A549 treated with CORT108297 at 1 μM for 4 hours (cell line): ENCODE measurements around the gene CCNJ. TPM values are rescaled to one million over a fixed set of nuclear protein-coding genes. Genes with fewer than 3 reads are reported as not detected.

Source experiments
- total RNA-seq: library from RNA; stranded (reverse); fragments of 200-300 nt; extraction: Qiagen RNA extraction; gene quantifications from 5 replicates; pipeline ENCODE4 v1.2.3, GENCODE V29; 2022

The CCNJ gene, protein sequence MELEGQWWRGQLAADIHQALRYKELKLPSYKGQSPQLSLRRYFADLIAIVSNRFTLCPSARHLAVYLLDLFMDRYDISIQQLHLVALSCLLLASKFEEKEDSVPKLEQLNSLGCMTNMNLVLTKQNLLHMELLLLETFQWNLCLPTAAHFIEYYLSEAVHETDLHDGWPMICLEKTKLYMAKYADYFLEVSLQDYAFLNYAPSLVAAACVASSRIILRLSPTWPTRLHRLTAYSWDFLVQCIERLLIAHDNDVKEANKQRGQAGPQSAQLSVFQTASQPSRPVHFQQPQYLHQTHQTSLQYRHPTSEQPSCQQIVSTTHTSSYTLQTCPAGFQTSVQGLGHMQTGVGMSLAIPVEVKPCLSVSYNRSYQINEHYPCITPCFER
- 5.7 to 7.7 TPM (median 6.7 TPM) in 5 replicates for total RNA-seq

DNA sequence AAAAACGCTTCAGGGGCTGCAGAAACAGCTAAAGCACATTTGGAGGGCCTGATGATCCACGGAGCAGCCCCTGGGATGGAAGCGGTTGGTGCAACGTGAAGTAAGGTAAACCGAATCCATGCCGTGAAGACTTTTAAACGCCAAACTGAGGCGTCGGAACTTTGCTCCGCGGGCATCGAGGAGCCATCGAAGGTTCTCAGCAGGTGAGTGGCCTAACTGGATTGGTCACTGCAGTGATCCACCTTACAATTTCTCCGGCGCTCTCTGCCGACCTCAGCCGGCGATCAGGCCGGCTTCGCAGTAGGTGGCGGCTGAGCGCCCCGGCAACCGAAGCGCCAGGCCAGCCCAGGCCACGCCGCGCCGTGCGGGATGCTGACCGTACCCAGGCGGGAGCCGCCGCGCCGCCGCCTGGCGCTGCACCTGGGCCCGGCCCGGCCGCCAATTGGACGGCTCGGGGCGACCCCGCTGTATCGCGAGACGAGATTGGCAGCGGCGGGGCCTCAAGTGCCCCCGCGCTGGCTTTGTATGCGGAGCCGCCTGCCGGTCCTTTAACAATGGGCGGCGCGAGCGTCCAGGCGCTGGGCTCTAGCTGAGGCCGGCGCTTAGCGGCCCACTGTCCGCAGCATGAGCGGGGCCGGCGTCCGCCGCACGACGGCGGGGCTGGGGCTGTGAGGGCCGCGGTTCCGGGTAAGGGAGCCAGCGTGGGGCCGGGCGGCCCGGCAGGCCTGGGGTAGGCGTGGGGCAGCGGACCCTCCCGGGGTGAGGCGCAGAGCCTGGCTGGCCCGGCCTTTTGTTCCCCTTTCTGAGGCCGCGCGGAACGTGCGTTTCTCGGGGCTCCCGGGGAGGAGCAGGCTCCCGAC is at the start of gene CCNJ:
Gene CCNJ (plus strand): TSS at position 551 of the 860 bp plus-strand sequence. CDS start 811 bp downstream, outside the sequence.

Other genes starting within 250 kb of the CCNJ start
- gene CC2D2B, start 135.6 kb upstream of the CCNJ start, total RNA-seq: 0.07 to 0.16 TPM (median 0.13 TPM) in 4 of 5 replicates, not detected in the other
- gene ZNF518A, start 86.7 kb downstream of the CCNJ start, total RNA-seq: 6.7 to 8.0 TPM (median 7.7 TPM) in 5 replicates
- gene BLNK, start 228.0 kb downstream of the CCNJ start, total RNA-seq: not detected in 5 replicates